ENCODE results near the gene DPP7.

The DPP7 gene

DNA sequence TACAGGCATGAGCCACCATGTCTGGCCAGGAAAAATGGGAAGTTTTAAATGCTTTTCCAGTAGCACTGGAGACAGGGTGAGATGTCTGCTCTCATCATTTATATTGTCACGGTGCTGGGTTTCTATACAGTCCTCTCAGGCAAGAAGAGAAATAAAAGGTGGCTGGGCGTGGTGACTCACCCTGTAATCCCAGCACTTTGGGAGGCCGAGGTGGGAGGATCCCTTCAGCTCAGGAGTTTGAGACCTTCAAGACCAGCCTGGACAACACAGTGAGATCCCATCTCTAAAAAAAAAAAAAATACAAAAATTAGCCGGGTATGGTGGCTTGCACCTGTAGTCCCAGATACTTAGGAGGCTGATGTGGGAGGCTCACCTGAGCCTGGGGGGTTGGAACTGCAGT, 19.7 kb upstream of the DPP7 start:
- H3K4me3 ChIP-seq (ENCODE audit: low read depth, low read length), result no peak overlapping the region
- TF ChIP-seq, protein P1, sequence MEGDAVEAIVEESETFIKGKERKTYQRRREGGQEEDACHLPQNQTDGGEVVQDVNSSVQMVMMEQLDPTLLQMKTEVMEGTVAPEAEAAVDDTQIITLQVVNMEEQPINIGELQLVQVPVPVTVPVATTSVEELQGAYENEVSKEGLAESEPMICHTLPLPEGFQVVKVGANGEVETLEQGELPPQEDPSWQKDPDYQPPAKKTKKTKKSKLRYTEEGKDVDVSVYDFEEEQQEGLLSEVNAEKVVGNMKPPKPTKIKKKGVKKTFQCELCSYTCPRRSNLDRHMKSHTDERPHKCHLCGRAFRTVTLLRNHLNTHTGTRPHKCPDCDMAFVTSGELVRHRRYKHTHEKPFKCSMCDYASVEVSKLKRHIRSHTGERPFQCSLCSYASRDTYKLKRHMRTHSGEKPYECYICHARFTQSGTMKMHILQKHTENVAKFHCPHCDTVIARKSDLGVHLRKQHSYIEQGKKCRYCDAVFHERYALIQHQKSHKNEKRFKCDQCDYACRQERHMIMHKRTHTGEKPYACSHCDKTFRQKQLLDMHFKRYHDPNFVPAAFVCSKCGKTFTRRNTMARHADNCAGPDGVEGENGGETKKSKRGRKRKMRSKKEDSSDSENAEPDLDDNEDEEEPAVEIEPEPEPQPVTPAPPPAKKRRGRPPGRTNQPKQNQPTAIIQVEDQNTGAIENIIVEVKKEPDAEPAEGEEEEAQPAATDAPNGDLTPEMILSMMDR (IDR thresholded peaks at IDR 0.05; ENCODE audit: low read depth, low read length), result no peak

DNA sequence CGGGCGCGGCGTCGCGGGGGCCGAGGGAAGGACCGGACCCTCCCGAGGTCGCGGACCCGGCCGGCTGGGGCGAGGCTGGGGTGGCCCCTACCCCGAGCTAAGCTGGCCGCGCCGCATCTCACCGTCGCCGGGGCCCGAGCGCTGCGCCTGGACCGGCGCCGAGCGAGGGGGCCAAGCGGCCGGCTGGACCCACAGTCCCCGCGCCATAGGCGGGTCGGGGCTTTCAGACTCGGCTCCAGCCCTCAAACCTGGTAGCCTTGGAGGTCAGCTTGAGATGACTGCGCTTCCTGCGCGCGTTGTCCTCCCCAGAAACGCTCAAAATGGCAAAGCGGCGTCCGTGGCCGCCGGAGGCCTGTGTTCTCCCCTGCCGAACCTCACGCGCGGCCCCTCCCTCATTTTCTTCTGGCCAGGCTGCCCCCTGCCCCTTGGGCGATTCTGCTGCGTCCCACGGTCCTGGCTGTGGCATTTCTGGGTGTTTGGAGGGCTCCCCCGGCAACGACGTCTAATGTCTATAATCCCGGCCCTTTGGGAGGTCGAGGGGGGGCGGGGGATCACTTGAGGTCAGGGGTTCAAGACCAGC, 15.7 kb upstream of the DPP7 start:
- H3K4me3 ChIP-seq (ENCODE audit: low read depth, low read length), result peak overlapping the region; percentile 77
- TF ChIP-seq, protein P1 (IDR thresholded peaks at IDR 0.05; ENCODE audit: low read depth, low read length), result no peak

DNA sequence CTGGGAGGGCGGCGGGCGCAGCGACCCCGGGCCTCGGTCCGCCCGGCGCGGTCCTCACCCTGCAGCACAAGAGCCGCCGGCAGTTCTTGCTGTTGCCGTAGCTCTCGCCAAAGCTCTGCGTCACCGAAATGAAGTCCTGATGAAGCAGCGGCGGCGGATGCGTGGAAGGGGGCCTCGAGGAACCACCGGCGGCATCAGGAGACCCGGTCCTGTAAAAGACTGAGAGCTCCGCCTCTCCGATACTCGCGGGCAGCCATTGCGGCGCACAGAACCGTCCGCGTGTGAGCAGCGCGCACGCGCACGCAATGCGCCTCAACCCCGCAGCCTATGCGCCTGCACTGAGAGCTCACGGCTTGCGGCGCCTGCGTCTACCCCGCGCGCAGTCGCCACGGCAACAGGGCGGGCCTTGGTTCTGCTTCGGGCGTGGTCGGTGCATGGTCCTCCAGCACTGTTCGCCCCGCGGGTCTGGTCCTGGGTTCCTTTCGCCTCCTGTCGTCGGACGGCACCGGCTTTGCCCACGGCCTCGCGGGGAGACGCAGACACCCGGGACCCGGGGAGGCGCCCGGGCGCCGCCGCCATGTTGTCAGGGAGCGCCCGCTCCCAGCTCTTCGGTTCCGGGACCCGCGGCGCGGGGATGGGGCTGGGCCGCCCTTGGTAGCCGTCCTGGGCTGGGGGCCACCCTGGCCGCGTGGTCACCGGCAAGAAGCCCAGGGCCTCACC, 15.1 kb upstream of the DPP7 start:
- TF ChIP-seq, protein P1 (IDR thresholded peaks at IDR 0.05; ENCODE audit: low read depth, low read length), result no peak
- peak overlapping the region; percentile 77 for H3K4me3 ChIP-seq (ENCODE audit: low read depth, low read length)

DNA sequence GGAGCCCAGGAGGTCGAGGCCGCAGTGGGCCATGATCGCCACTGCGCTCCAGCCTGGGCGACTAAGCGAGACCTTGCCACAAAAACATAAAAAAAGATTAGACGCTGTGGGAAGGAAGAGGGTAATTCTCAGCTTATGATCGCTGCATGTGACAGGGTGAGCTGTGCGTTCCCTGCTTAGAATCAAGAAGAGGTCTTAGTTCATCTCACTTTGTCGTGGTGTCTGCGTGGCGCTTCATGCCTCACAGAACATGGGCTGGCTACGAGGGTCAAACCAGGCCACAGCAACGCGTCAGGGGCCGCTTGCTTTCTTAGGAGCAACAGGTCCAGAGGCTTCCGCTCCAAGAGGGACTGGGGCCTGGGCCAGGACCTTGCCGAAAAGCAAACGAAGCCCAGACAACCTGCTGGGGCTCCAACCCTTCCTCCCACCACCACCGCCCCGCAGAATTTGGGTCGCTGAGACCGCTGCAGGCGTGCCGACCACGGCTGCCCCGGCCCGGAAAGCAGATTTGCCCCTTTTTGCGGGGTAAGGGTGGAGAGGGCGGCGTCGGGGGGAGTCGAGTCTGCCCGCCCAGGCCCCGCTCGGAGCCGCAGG, 14.4 kb upstream of the DPP7 start:
- H3K4me3 ChIP-seq (ENCODE audit: low read depth, low read length), result peak overlapping the region; percentile 77

DNA sequence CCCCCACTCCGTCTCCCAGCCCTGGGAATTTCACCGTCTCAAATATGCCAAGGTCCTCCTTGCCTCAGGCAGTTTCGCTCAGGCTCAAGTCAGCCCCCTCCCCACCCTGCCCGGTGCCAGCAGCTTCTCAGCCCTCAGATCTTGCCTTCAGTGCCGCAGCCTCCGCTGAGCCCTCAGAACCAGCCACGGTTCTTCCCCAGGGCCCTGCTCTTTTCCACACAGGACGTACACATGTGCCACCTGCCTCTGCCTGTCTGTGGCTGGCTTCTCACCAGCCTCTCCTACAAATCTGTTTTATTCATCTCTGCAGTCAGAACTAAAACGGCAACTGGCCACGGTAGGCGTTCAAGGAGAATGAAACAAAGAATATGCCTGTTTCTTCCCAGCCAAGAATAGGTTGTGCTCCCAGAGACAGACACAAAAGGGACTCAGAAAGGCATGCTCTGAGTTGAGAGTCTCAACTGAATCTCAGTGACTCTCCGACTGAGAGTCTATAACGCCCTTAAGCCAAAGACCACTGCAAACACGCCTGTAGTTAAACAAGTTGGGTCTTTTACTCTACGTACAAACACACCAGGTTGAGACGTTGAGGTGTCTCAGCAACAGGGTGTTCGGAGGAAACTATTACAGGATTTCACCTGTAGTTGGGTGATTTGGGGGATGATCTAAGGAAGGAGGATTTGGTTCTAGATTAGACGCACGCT, 13.8 kb upstream of the DPP7 start:
- TF ChIP-seq, protein P1 (IDR thresholded peaks at IDR 0.05; ENCODE audit: low read depth, low read length), result no peak
- peak overlapping the region; percentile 77 for H3K4me3 ChIP-seq (ENCODE audit: low read depth, low read length)

More for the DNA sequence above, 14.4 kb upstream of the DPP7 start:
- TF ChIP-seq, protein P1 (IDR thresholded peaks at IDR 0.05; ENCODE audit: low read depth, low read length), result no peak

DNA sequence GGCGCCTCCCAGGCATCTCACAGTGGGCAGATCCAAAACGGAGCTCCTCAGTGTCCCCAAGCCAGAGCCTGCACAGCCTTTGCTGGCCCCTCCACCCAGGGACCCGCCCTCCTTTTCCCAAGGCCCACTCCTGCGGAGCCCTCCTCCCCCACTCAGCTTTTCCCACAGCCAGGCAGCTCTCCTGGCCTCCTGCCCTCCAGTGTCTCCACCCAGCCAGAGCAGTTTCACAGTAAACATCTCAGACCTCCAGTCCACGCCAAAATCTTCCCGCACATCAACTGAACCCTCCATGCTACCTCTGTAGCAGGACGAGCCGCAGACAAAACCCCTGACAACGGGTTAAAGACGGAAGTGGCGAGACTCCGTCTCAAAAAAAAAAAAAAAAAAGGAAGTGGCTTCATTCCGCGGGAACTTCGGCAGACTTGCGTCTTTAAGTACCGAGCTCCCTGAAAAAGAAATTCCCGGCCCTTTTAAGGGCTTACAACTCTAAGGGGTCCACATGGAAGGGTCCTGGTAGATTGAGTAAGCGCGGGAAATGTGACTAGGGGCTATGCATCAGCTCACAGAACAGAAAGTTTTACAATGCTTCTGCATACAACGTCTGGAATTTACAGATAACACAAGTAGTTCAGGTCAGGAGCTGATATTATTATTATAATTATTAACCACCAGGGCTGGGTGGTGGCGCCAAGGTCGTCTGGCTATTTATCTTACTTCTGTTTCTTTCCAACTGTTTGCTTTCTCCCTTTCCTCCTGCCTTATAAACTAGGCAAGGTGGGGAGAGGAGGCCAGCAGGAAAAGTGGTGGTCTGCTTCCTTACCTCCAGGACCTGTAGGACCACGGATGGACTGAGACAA, 13.0 kb upstream of the DPP7 start:
- no peak overlapping the region for H3K4me3 ChIP-seq (ENCODE audit: low read depth, low read length)
- TF ChIP-seq, protein P1 (IDR thresholded peaks at IDR 0.05; ENCODE audit: low read depth, low read length), result no peak

Data from WI38 (cell line).